Thyroid gland (tissue), 4 donors: ENCODE data around the gene ATXN7L1.

Experiments used
- CTCF ChIP-seq, 6 experiments: fragments of 200-600 bp in 3 of 6; fragments of 450-650 bp in 3 of 6; sonication (generic) in 3 of 6; IDR thresholded peaks; one replicate each; pipeline ENCODE4 v1.5.1; 2016 to 2019; ENCODE audit warnings: antibody characterized with exemption in 6 of 6, mild to moderate bottlenecking in 2 of 6, inconsistent platforms in 1 of 6, moderate library complexity in 1 of 6
- POLR2A ChIP-seq, 2 donors: fragments of 450-650 bp; IDR thresholded peaks; one replicate each; pipeline ENCODE4 v1.6.1; 2017; ENCODE audit warnings: antibody characterized with exemption in 2 of 2, mild to moderate bottlenecking in 2 of 2, moderate library complexity in 1 of 2

- TF ChIP-seq CTCF (IDR thresholded peaks at IDR 0.05), result no peak
- no peak for TF ChIP-seq POLR2A (IDR thresholded peaks at IDR 0.05)
These were observed 222.9 kb downstream of the ATXN7L1 start for GRCh38 chr7:105653441-105654005.
